ENCODE measurements around the gene SPAG5.

GRCh38 chr17:28555022-28555421 lies 43.8 kb downstream of the SPAG5 start:
- TF ChIP-seq POLR2A (IDR thresholded peaks at IDR 0.05): no peak
- TF ChIP-seq, protein P1, sequence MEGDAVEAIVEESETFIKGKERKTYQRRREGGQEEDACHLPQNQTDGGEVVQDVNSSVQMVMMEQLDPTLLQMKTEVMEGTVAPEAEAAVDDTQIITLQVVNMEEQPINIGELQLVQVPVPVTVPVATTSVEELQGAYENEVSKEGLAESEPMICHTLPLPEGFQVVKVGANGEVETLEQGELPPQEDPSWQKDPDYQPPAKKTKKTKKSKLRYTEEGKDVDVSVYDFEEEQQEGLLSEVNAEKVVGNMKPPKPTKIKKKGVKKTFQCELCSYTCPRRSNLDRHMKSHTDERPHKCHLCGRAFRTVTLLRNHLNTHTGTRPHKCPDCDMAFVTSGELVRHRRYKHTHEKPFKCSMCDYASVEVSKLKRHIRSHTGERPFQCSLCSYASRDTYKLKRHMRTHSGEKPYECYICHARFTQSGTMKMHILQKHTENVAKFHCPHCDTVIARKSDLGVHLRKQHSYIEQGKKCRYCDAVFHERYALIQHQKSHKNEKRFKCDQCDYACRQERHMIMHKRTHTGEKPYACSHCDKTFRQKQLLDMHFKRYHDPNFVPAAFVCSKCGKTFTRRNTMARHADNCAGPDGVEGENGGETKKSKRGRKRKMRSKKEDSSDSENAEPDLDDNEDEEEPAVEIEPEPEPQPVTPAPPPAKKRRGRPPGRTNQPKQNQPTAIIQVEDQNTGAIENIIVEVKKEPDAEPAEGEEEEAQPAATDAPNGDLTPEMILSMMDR (IDR thresholded peaks at IDR 0.05): no peak
